ENCODE results near the gene TLN1.

GRCh38 chr9:35712762-35713400 lies 19.1 kb downstream of the TLN1 start:
- TF ChIP-seq CTCF (IDR thresholded peaks at IDR 0.05) (no peak), POLR2A (IDR thresholded peaks at IDR 0.05) (no peak)

Measured in prostate gland (tissue), 2 donors.